CD4-positive, alpha-beta T cell treated with Interleukin-17A for 1 hour (primary cell): Measurements from ENCODE around the gene POGZ.

Experiments
- DNase-seq: peaks from one replicate; pipeline ENCODE4 v3.0.0-alpha.2; 2020

POGZ gene

GRCh38 chr1:151370211-151370911, 88.9 kb downstream of the POGZ start:
- no peak for DNase-seq

- no peak for DNase-seq
Measured at GRCh38 chr1:151369621-151370048, 89.7 kb downstream of the POGZ start.

GRCh38 chr1:151369302-151369610, 90.0 kb downstream of the POGZ start:
- no peak for DNase-seq

GRCh38 chr1:151368393-151369301, 90.6 kb downstream of the POGZ start:
- no peak for DNase-seq

- no peak for DNase-seq
Measured at GRCh38 chr1:151367658-151368392, 91.5 kb downstream of the POGZ start.

- DNase-seq: no peak
Measured at GRCh38 chr1:151364996-151365395, 94.3 kb downstream of the POGZ start.

GRCh38 chr1:151362308-151363155, 96.8 kb downstream of the POGZ start:
- DNase-seq: no peak

- DNase-seq: no peak
Measured at GRCh38 chr1:151361883-151362282, 97.4 kb downstream of the POGZ start.

- DNase-seq: no peak
Measured at GRCh38 chr1:151356696-151357095, 102.6 kb downstream of the POGZ start.
